Epithelial cell of esophagus (primary cell): ENCODE data around the gene STK38L.

Experiments
- DNase-seq: peaks from one replicate; pipeline ENCODE4 v3.0.0; 2010; ENCODE audit warnings: low read depth
- H3K4me3 ChIP-seq: 2 replicates; pipeline ENCODE4 v1.5.1; 2011; ENCODE audit warnings: mild to moderate bottlenecking, low read length, control low read depth
- CTCF ChIP-seq: IDR thresholded peaks from 2 replicates; pipeline ENCODE4 v1.5.1; 2011; ENCODE audit warnings: low read depth, mild to moderate bottlenecking, low read length, control low read depth, inconsistent platforms; ENCODE audit not compliant: insufficient read depth; ENCODE audit errors: missing control alignments

Gene STK38L

DNA sequence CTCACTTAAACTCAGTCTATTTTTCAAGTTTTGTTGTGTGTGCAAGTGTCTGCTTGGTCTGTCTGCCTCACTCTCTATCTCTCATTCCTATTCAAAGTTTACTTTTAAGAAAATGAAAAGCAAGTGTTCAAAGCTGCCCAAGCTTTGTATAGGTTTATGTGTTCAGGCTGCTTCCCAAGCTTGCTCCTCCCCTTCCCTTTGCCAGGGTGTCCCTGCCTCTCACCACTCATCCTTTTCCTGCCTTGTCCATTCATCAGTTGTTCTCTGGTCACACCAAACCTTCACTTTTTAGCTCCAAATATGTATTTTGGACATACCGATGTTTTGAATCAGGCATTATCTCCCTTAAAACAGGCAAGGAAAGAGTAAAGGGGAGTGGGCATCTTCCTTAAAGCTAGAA lies 41.3 kb downstream of the STK38L start:
- no peak for DNase-seq
- no peak for TF ChIP-seq CTCF
- no peak overlapping the region for H3K4me3 ChIP-seq

DNA sequence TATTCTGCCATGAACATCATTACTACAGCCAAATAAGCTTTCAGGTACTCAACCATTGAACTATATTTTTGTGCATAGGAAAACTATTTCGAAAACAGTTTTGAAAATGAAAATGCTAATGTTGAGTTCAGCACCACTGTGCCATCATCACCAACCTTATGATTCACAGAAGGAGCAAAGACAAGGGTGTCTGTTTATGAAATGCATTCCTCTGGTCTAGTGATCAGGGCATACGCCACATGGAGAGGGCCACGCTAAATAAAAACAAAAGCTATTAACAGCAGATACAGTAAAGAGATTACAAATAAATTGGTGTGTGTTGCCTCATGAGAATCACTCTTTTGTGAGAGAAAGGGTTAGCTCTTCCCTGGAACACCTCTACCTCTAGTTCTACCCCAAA lies 45.3 kb downstream of the STK38L start:
- no peak overlapping the region for H3K4me3 ChIP-seq
- no peak for DNase-seq
- no peak for TF ChIP-seq CTCF

- DNase-seq = no peak
- no peak overlapping the region for H3K4me3 ChIP-seq
- no peak for TF ChIP-seq CTCF
Observed at GRCh38 chr12:27290501-27291168, 46.5 kb downstream of the STK38L start.

DNA sequence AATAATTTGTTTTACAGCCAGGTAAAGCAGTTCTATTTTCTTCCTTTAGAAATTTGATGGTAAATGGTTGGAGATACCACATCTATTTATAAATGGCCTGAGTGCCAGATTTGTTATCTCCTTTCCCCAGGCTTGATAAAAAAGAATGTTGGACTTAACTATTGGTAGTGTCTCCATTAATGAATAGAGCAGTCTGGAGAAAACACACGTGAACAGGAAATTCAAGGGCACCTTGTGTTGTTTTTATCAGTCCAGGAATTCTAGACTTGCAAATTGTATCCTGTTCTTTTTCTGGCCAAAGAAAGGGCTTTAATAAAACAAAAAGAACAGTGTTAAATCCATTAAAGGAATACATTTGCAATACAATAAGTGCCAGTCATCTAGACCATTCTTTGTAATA lies 47.8 kb downstream of the STK38L start:
- no peak overlapping the region for H3K4me3 ChIP-seq
- no peak for DNase-seq
- no peak for TF ChIP-seq CTCF

DNA sequence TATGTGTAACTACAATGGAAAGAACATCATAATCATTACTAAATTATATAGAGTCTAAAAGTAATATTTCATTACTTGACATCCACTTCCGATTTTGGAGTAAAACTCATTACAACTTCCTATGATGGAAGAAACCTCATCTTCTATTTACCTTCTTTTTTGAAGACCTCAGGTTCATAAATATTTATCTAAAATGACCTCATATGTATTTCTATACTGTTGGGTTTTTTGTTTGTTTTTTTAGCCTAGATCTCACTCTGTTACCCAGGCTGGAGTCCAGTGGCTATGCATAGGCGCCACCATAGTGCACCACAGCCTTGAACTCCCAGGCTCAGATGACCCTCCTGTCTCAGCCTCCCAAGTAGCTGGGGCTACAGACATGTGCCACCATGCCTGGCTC lies 48.6 kb downstream of the STK38L start:
- no peak overlapping the region for H3K4me3 ChIP-seq
- no peak for DNase-seq
- no peak for TF ChIP-seq CTCF

DNA sequence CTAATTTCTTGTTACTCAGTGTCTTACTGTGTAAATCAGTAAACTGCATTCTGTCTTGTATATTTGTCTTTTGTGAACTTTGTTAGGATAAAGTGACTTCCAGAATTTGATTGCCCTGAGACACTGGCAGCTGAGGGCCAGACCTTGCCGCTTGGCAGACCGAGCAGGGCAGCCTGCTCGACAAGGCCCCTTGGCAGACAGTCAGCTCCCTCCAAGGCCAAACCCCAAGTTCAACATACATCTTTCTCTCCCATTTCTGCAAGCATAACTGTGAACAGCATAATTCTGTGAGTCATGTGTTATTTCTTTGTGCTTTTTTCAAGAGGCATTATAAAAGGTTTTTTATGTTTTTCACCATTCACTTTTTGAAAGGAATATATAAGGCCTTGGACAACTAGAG lies 49.4 kb downstream of the STK38L start:
- no peak for DNase-seq

More for the DNA sequence above, 49.4 kb downstream of the STK38L start:
- H3K4me3 ChIP-seq = no peak overlapping the region
- no peak for TF ChIP-seq CTCF
